ENCODE measurements around the gene GALNT15.

The GALNT15 gene

GRCh38 chr3:16216373-16216935 lies 42.0 kb downstream of the GALNT15 start:
- Histone ChIP-seq H3K9me3 (ENCODE audit: control insufficient read depth in 1 of 2, low read length in 2 of 2) (no peaks in the 10 kb centered on the region), H3K9ac (ENCODE audit: low read depth in 1 of 2, low read length in 2 of 2) (no peak overlapping the region), H3K27me3 (ENCODE audit: control insufficient read depth in 1 of 2, insufficient read depth in 2 of 2, low read length in 2 of 2) (no peaks in the 10 kb centered on the region), H3K36me3 (ENCODE audit: control insufficient read depth in 1 of 2, insufficient read depth in 2 of 2, low read length in 2 of 2) (no peaks in the 10 kb centered on the region), H3K4me1 (ENCODE audit: control insufficient read depth in 1 of 2, insufficient read depth in 2 of 2, low read length in 2 of 2) (no peaks in the 10 kb centered on the region), H3K4me3 (ENCODE audit: low read depth in 1 of 2, low read length in 2 of 2) (no peak overlapping the region), H3K27ac (ENCODE audit: low read depth, low read length) (no peak overlapping the region)

- Histone ChIP-seq H3K36me3 (ENCODE audit: control insufficient read depth in 1 of 2, insufficient read depth in 2 of 2, low read length in 2 of 2) (no peaks in the 10 kb centered on the region), H3K9me3 (ENCODE audit: control insufficient read depth in 1 of 2, low read length in 2 of 2) (peaks cover 0 to 4% of the 10 kb centered on the region in 2 donors), H3K4me3 (ENCODE audit: low read depth in 1 of 2, low read length in 2 of 2) (no peak overlapping the region), H3K27ac (ENCODE audit: low read depth, low read length) (no peak overlapping the region), H3K4me1 (ENCODE audit: control insufficient read depth in 1 of 2, insufficient read depth in 2 of 2, low read length in 2 of 2) (no peaks in the 10 kb centered on the region), H3K9ac (ENCODE audit: low read depth in 1 of 2, low read length in 2 of 2) (no peak overlapping the region), H3K27me3 (ENCODE audit: control insufficient read depth in 1 of 2, insufficient read depth in 2 of 2, low read length in 2 of 2) (no peaks in the 10 kb centered on the region)
Observed at GRCh38 chr3:16219777-16220176, 45.3 kb downstream of the GALNT15 start.

DNA sequence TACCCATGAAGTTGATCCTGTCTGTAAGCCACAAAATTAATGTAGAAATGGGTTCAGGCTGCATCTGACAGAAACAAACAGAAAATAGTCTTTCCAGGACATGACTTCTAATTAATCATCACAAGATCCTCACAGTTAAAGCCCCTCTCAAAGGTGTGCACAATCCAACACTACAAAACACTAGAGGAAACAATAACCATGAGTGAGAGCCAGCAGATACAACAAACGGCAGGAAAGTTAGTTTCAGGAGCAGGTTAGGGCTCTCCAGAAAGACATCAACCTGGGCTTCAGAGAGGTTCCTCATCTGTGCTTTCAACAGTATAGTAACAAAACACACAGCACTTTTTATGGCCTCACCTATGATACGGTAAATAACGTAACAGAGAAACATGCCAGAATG lies 47.5 kb downstream of the GALNT15 start:
- Histone ChIP-seq H3K36me3 (ENCODE audit: control insufficient read depth in 1 of 2, insufficient read depth in 2 of 2, low read length in 2 of 2) (no peaks in the 10 kb centered on the region), H3K9ac (ENCODE audit: low read depth in 1 of 2, low read length in 2 of 2) (no peak overlapping the region), H3K27me3 (ENCODE audit: control insufficient read depth in 1 of 2, insufficient read depth in 2 of 2, low read length in 2 of 2) (no peaks in the 10 kb centered on the region), H3K4me1 (ENCODE audit: control insufficient read depth in 1 of 2, insufficient read depth in 2 of 2, low read length in 2 of 2) (no peaks in the 10 kb centered on the region), H3K27ac (ENCODE audit: low read depth, low read length) (no peak overlapping the region), H3K9me3 (ENCODE audit: control insufficient read depth in 1 of 2, low read length in 2 of 2) (peaks cover 0 to 4% of the 10 kb centered on the region in 2 donors), H3K4me3 (ENCODE audit: low read depth in 1 of 2, low read length in 2 of 2) (no peak overlapping the region)

GRCh38 chr3:16222547-16222946 lies 48.1 kb downstream of the GALNT15 start:
- Histone ChIP-seq H3K4me1 (ENCODE audit: control insufficient read depth in 1 of 2, insufficient read depth in 2 of 2, low read length in 2 of 2) (no peaks in the 10 kb centered on the region), H3K36me3 (ENCODE audit: control insufficient read depth in 1 of 2, insufficient read depth in 2 of 2, low read length in 2 of 2) (no peaks in the 10 kb centered on the region), H3K27ac (ENCODE audit: low read depth, low read length) (no peak overlapping the region), H3K27me3 (ENCODE audit: control insufficient read depth in 1 of 2, insufficient read depth in 2 of 2, low read length in 2 of 2) (no peaks in the 10 kb centered on the region), H3K9me3 (ENCODE audit: control insufficient read depth in 1 of 2, low read length in 2 of 2) (peaks cover 0 to 4% of the 10 kb centered on the region in 2 donors), H3K9ac (ENCODE audit: low read depth in 1 of 2, low read length in 2 of 2) (no peak overlapping the region), H3K4me3 (ENCODE audit: low read depth in 1 of 2, low read length in 2 of 2) (no peak overlapping the region)

DNA sequence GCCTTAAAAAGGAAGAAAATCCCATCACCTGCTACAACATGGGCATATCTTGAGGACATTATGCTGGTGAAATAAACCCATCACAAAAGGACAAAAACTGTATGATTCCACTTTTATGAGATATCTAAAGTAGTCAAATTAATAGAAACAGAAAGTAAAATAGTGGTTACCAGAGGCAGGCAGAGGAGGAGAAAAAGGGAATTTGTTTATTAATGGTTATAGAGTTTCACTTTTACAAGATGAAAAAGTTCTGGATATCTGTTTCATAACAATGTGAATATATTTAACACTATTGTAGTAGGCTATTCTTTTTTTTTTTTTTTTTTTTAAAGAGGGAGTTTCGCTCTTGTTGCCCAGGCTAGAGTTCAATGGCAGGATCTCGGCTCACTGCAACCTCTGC lies 49.8 kb downstream of the GALNT15 start:
- Histone ChIP-seq H3K36me3 (ENCODE audit: control insufficient read depth in 1 of 2, insufficient read depth in 2 of 2, low read length in 2 of 2) (no peaks in the 10 kb centered on the region), H3K9me3 (ENCODE audit: control insufficient read depth in 1 of 2, low read length in 2 of 2) (peaks cover 0 to 4% of the 10 kb centered on the region in 2 donors), H3K9ac (ENCODE audit: low read depth in 1 of 2, low read length in 2 of 2) (no peak overlapping the region), H3K4me3 (ENCODE audit: low read depth in 1 of 2, low read length in 2 of 2) (no peak overlapping the region), H3K27me3 (ENCODE audit: control insufficient read depth in 1 of 2, insufficient read depth in 2 of 2, low read length in 2 of 2) (no peaks in the 10 kb centered on the region), H3K4me1 (ENCODE audit: control insufficient read depth in 1 of 2, insufficient read depth in 2 of 2, low read length in 2 of 2) (no peaks in the 10 kb centered on the region), H3K27ac (ENCODE audit: low read depth, low read length) (no peak overlapping the region)

DNA sequence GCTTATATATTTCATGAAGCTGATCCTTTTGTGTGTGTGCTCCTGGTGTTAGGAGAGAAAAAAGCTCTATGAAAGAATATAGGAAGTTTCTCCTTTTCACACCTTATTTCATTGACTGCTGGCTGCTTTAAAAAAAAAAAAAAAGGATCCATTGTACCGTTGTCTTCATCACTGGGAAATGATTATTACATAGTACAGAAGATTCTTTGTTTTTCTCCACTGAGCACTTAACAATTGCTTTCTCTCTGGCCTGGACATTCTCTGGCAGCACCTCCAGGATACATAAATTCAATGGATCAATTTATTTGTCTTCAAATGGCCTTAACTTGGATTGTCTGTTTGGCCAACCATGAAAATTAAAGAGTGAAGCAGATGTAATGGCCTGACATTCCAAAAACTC lies 53.1 kb downstream of the GALNT15 start:
- no peaks in the 10 kb centered on the region for H3K36me3 ChIP-seq (ENCODE audit: control insufficient read depth in 1 of 2, insufficient read depth in 2 of 2, low read length in 2 of 2)
- no peak overlapping the region for H3K4me3 ChIP-seq (ENCODE audit: low read depth in 1 of 2, low read length in 2 of 2)
- no peaks in the 10 kb centered on the region for H3K4me1 ChIP-seq (ENCODE audit: control insufficient read depth in 1 of 2, insufficient read depth in 2 of 2, low read length in 2 of 2)
- H3K9ac ChIP-seq (ENCODE audit: low read depth in 1 of 2, low read length in 2 of 2), result no peak overlapping the region
- no peaks in the 10 kb centered on the region for H3K9me3 ChIP-seq (ENCODE audit: control insufficient read depth in 1 of 2, low read length in 2 of 2)
- no peak overlapping the region for H3K27ac ChIP-seq (ENCODE audit: low read depth, low read length)
- H3K27me3 ChIP-seq (ENCODE audit: control insufficient read depth in 1 of 2, insufficient read depth in 2 of 2, low read length in 2 of 2), result no peaks in the 10 kb centered on the region

GRCh38 chr3:16229681-16230080 lies 55.2 kb downstream of the GALNT15 start:
- Histone ChIP-seq H3K4me1 (ENCODE audit: control insufficient read depth in 1 of 2, insufficient read depth in 2 of 2, low read length in 2 of 2) (no peaks in the 10 kb centered on the region), H3K27ac (ENCODE audit: low read depth, low read length) (no peak overlapping the region), H3K36me3 (ENCODE audit: control insufficient read depth in 1 of 2, insufficient read depth in 2 of 2, low read length in 2 of 2) (no peaks in the 10 kb centered on the region), H3K27me3 (ENCODE audit: control insufficient read depth in 1 of 2, insufficient read depth in 2 of 2, low read length in 2 of 2) (no peaks in the 10 kb centered on the region), H3K4me3 (ENCODE audit: low read depth in 1 of 2, low read length in 2 of 2) (no peak overlapping the region), H3K9ac (ENCODE audit: low read depth in 1 of 2, low read length in 2 of 2) (no peak overlapping the region), H3K9me3 (ENCODE audit: control insufficient read depth in 1 of 2, low read length in 2 of 2) (no peaks in the 10 kb centered on the region)

DNA sequence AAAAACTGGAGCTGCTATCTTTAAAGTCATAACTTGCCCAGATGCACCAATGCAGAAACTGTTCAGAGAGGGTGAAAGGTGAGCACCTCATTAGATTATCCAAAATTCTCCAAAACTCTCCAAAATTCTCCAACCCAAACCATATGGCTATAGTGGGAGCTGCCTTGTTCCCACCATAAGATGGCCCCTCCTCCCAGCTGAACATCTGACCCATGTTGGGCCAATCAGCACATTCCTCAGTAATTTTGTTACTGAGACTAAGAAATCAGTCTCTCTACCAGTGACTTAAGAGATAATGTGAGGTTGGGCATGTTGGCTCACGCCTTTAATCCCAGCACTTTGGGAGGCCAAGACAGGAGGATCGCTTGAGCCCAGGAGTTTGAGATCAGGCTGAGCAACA lies 57.5 kb downstream of the GALNT15 start:
- no peak overlapping the region for H3K4me3 ChIP-seq (ENCODE audit: low read depth in 1 of 2, low read length in 2 of 2)
- no peak overlapping the region for H3K9ac ChIP-seq (ENCODE audit: low read depth in 1 of 2, low read length in 2 of 2)
- no peaks in the 10 kb centered on the region for H3K4me1 ChIP-seq (ENCODE audit: control insufficient read depth in 1 of 2, insufficient read depth in 2 of 2, low read length in 2 of 2)
- no peaks in the 10 kb centered on the region for H3K36me3 ChIP-seq (ENCODE audit: control insufficient read depth in 1 of 2, insufficient read depth in 2 of 2, low read length in 2 of 2)
- H3K9me3 ChIP-seq (ENCODE audit: control insufficient read depth in 1 of 2, low read length in 2 of 2), result no peaks in the 10 kb centered on the region
- no peak overlapping the region for H3K27ac ChIP-seq (ENCODE audit: low read depth, low read length)
- no peaks in the 10 kb centered on the region for H3K27me3 ChIP-seq (ENCODE audit: control insufficient read depth in 1 of 2, insufficient read depth in 2 of 2, low read length in 2 of 2)

DNA sequence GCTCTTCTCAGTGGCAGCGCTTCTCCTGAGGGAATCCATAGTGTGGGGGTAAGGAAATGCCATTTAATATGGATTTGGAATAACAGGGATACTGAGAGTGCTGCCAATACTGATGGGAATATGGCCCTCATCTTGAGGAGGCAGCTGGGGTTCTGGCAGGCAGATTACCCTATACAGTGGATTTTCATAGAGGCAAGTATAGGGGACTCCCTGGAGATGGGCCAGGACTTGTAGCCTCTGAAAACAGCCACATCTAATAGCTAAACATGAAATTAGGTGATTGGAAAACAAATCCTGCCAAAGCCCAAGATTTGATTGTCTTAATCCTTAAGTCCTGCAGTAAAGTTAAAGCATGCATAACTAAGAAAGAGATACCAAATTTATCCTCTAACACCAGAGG lies 59.3 kb downstream of the GALNT15 start:
- H3K36me3 ChIP-seq (ENCODE audit: control insufficient read depth in 1 of 2, insufficient read depth in 2 of 2, low read length in 2 of 2), result no peaks in the 10 kb centered on the region
- H3K4me3 ChIP-seq (ENCODE audit: low read depth in 1 of 2, low read length in 2 of 2), result no peak overlapping the region
- H3K27ac ChIP-seq (ENCODE audit: low read depth, low read length), result no peak overlapping the region

DNA sequence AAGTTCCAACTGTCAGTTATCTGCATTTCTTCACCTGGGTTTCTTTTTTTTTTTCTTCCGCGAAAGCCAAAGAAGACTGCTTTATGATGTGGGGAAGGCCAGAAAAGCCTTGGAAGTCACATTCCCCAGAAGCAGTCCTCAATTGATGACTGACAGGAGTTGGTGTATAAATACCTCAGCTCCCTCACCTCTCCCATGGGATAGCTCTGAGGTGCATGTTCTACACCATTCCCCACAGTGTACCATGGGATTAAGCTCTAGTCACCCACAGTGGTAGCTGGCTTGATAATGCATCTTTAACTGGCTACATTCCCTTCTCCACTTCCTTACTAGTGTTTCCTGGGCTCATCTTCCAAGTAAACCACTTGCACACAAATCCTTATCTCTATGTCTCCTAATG lies 59.8 kb downstream of the GALNT15 start:
- H3K4me1 ChIP-seq (ENCODE audit: control insufficient read depth in 1 of 2, insufficient read depth in 2 of 2, low read length in 2 of 2), result no peaks in the 10 kb centered on the region
- H3K4me3 ChIP-seq (ENCODE audit: low read depth in 1 of 2, low read length in 2 of 2), result no peak overlapping the region
- no peaks in the 10 kb centered on the region for H3K9me3 ChIP-seq (ENCODE audit: control insufficient read depth in 1 of 2, low read length in 2 of 2)
- no peak overlapping the region for H3K9ac ChIP-seq (ENCODE audit: low read depth in 1 of 2, low read length in 2 of 2)
- H3K27me3 ChIP-seq (ENCODE audit: control insufficient read depth in 1 of 2, insufficient read depth in 2 of 2, low read length in 2 of 2), result no peaks in the 10 kb centered on the region
- no peak overlapping the region for H3K27ac ChIP-seq (ENCODE audit: low read depth, low read length)
- H3K36me3 ChIP-seq (ENCODE audit: control insufficient read depth in 1 of 2, insufficient read depth in 2 of 2, low read length in 2 of 2), result no peaks in the 10 kb centered on the region

More for the DNA sequence above, 59.3 kb downstream of the GALNT15 start:
- no peaks in the 10 kb centered on the region for H3K9me3 ChIP-seq (ENCODE audit: control insufficient read depth in 1 of 2, low read length in 2 of 2)
- no peaks in the 10 kb centered on the region for H3K27me3 ChIP-seq (ENCODE audit: control insufficient read depth in 1 of 2, insufficient read depth in 2 of 2, low read length in 2 of 2)
- no peak overlapping the region for H3K9ac ChIP-seq (ENCODE audit: low read depth in 1 of 2, low read length in 2 of 2)
- no peaks in the 10 kb centered on the region for H3K4me1 ChIP-seq (ENCODE audit: control insufficient read depth in 1 of 2, insufficient read depth in 2 of 2, low read length in 2 of 2)

Measured in duodenal mucosa (tissue), 2 donors.